Renal cortical epithelial cell (primary cell): ENCODE measurements around the gene ATP11A. TPM values are rescaled to one million over a fixed set of nuclear protein-coding genes. Genes with fewer than 3 reads are reported as not detected.
"Not testable (repeated sequence)": the region's sequence is repeated elsewhere in the genome, so short reads cannot be mapped to it uniquely, and the experiment has no call there.

Experiments
- DNase-seq: peaks from one replicate; pipeline ENCODE4 v3.0.0-alpha.2; 2011; ENCODE audit warnings: low read depth
- total RNA-seq: library from RNA; depleted of rRNA; stranded (reverse); fragments of >200 nt; gene quantifications from 2 replicates; pipeline ENCODE4 v1.2.3, GENCODE V29; 2014

ATP11A gene
- total RNA-seq, 1 donor from 2014 or later: 171 TPM

DNA sequence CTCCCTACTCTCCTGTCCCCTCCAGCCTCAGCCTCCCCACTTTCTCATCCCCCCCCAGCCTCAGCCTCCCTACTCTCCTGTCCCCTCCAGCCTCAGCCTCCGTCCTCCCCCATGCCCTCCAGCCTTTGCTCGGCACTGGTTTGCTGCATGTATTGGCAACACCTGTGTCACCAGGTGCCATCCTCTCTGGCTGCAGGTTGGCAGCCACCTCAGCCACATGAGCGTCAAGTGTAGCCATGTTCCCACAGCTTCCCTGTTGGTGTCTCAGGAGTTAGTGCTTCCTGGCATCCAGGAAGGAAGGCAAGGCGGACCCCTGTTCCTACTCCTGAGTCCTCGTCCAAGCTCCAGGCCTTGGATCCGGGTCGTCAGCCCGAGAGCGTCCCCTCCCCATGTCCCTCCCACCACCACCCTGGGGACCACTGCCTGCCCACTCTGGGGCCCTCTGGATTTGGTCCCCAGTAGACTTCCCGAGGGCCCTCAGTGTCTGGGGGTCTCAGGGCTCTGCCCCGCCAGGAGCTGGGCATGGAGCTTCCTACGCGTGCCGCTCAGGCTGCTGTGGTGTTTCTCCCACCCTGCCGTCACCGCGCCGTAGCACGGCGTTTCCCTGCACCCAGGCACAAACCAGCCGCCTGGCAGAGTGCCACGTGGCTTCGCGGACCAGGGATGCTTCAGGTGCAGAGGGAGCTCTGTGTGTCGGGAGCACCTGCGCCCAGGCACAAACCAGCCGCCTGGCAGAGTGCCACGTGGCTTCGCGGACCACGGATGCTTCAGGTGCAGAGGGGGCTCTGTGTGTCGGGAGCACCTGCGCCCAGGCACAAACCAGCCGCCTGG lies 150.8 kb downstream of the ATP11A start:
- DNase-seq: no peak

DNA sequence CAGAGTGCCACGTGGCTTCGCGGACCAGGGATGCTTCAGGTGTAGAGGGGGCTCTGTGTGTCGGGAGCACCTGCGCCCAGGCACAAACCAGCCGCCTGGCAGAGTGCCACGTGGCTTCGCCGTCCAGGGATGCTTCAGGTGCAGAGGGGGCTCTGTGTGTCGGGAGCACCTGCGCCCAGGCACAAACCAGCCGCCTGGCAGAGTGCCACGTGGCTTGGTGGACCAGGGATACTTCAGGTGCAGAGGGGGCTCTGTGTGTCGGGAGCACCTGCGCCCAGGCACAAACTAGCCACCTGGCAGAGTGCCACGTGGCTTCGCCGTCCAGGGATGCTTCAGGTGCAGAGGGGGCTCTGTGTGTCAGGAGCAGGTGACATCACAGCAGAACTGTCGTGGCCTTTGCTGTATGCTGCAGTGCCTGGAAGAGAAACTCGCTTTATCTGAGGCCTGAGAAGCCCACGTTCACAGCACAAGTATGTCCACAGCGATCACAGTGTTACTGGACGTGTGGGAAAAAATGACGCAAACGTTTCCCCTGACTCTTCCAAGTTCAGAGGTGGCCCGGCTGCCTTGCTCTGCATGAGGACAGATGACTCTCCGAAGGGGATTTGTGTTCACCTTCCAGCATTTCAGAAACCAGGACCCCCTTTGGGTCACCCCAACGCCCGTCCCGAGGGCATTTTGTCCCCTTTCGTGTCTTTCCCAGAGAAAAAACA lies 151.6 kb downstream of the ATP11A start:
- DNase-seq: not testable (repeated sequence)

DNA sequence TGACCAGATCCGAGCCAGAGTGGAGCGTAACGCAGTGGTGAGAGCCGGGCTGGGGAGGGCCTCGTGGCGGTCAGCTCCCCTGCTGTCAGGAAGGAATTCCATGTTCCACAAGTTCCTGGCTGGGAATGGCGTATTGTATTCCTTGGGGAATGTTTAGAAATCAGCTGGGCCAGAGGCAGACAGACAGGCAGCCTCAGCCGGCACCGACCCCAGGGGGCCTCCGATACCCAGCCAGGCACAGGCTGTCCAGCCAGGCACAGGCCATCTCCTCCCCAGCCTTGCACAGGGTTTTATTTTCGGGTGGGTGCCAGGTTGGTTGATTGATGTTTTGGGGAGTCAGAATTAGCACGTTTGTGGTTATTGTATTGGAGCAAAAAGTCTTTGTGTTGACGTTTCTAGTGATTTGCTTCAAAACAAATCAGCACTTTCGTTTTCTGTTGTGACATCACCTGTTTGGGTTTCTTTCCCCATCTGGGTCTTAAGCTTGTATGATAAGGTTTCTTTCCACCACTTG lies 152.6 kb downstream of the ATP11A start:
- peak; percentile 41 for DNase-seq

DNA sequence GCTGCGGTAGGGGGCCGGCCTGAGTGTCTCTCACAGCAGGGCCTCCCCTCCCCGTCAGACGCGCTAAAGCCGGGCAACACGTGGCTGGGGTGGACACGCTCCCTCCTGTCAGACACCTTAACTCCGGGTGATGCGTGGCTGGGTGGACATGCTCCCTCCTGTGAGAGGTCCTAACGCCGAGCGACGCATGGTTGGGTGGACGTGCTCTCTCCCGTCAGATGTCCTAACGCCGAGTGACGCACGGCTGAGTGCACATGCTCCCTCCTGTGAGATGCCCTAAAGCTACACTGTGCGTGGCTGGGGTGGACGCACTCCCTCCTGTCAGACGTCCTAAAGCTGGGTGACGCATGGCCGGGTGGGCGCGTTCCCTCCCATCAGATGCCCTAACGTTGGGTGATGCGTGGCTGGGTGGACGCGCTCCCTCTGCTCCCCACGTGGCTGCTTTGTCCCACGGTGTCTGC lies 153.1 kb downstream of the ATP11A start:
- no peak for DNase-seq

DNA sequence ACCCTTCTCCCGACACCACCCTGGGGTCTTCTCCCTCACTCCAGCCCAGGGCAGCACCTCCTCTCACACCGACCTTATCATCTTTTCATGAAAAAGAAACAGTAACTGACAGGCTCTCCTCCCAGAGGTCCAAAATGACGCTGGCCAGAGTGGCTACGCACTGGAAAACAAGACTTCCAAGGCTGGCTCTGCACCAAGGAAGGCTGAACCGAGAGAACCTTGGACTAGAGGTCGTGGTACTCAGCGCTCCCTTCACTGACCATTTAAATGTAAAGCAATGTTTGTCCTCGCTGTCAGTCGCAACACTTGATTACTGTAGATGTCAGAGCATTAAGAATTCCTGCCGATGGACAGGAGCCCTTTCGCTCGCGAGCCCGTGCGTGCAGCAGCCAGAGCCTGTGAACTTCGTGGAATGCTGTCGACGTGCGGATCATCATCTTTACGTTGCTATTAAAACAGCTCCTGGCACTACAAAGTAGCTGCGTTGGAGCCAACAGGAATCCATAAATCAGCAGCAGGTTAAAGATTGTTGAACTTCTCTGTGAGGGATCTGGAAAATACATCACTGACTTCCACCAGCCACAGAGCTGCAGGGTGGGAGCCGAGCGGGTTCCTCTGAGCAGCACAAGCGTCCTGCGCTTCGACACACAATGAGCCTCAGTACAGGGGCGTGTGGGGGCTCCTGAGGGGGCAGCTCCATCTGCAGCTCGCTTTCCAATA lies 153.7 kb downstream of the ATP11A start:
- no peak for DNase-seq

DNA sequence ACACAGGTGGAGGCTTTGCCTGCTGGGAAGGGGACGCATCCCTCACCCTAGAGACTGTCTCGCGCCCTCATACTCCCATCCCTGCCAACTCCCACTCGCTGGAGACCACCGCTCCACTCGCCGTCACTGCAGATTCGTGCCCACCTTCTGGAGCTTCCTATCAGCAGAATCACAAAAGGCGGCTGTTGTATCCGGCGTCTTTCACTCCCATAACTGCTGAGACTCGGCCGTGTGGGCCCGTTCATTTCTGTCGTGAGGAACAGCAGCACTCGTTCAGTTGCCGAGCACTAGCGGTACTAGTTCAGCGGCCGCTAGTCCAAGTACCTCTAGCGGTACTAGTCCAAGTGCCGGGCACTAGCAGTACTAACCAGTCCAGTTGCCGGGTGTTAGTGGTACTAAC lies 154.6 kb downstream of the ATP11A start:
- no peak for DNase-seq

DNA sequence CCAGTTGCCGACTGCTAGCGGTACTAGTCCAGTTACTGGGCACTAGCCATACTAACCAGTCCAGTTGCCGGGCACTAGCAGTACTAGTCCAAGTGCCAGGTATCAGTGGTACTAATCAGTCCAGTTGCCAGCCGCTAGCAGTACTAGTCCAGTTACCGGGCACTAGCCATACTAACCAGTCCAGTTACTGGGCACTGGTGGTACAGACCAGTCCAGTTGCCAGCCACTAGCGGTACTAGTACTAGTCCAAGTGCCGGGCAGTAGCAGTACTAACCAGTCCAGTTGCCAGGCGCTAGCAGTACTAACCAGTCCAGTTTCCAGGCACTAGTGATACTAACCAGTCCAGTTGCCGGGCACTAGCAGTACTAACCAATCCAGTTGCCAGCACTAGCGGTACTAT lies 155.0 kb downstream of the ATP11A start:
- DNase-seq: no peak

DNA sequence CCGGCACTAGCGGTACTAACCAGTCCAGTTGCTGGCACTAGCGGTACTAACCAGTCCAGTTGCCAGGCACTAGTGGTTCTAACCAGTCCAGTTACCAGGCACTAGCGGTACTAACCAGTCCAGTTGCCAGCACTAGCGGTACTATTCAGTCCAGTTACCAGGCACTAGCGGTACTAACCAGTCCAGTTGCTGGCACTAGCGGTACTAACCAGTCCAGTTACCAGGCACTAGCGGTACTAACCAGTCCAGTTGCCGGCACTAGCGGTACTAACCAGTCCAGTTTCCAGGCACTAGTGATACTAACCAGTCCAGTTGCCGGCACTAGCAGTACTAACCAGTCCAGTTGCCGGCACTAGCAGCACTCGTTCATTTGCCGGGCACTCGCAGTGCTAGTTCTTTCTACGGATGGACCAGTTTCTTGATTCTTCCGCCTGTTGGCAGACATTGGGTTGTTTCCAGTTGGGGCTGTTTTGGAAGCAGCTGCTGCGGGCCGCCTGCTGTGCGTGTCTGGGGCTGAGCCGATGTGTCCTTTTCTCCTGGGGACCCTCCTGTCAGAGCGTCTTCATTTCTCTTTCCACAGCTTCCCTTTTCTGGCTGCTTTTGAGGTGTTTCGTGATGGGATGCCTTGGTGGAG lies 155.8 kb downstream of the ATP11A start:
- DNase-seq: no peak

DNA sequence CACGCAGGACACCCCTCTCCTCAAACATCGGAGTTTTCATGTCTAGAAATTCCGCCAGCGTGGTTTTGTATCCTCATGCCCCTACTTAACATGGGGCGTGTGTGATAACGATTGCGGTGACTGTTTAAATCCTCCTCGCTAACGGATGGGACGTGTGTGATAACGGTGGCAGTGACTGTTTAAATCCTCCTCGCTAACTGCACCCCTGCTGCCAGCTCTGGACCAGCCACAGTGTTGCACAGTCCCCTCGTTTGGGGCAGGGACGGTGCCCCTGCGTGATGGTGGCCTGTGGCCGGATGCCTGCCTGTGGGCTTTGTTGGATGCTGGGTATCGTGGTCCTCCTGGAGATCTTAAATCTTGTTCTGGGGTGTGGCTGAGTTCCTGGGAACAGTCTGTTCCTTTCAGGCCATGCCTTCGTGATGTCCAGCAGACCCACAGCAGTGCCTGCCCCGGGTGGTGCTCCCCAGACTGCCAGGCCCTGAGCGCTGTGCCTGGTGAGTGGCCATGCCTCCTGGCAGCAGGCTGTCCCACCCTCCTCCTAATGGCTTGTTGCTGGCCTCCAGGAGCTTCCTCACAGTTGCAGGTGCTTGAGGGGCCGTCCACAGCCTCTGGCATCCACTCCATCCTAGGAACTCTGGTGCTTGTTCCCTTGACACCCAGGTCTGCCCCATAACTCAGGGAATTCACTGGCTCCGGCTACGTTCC lies 156.7 kb downstream of the ATP11A start:
- DNase-seq: no peak

DNA sequence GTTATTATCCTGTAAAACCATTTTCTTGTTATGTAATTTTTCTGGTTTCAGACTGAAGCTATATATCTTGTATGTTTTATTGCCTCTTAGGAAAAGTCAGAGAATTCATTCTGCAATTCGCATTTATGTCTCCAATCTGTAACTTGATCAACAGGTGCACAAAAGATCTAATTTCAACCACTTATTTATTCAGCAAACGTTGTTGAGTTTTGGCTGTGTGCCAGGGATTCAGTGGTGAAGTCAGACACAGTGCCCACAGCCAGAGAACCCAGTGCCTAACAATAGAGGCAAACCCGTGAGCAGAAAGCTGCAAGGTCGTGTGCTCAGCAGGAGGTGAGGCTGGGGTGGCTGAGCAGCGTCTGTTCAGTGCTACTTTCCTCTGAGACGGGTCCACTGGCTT lies 159.7 kb downstream of the ATP11A start:
- peak; percentile 25 for DNase-seq

DNA sequence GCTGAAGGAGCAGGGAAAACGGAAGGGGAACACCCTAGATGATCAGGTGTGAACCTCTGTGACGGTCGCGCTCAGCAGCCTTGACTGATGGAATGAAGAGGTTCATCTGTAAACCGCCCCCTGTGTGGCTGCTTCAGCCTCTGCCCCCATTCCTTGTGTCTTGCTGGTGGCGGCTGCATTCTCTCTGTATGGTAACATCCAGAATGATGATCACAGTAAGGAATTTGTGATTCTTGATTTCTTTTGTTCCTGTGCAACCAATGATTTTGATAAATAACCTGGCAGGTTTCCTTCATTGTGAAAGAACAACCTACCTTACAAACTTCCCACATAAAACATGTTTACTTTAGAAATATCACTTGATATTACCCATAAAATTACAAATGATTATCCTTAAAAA lies 160.4 kb downstream of the ATP11A start:
- DNase-seq: peak; percentile 41

DNA sequence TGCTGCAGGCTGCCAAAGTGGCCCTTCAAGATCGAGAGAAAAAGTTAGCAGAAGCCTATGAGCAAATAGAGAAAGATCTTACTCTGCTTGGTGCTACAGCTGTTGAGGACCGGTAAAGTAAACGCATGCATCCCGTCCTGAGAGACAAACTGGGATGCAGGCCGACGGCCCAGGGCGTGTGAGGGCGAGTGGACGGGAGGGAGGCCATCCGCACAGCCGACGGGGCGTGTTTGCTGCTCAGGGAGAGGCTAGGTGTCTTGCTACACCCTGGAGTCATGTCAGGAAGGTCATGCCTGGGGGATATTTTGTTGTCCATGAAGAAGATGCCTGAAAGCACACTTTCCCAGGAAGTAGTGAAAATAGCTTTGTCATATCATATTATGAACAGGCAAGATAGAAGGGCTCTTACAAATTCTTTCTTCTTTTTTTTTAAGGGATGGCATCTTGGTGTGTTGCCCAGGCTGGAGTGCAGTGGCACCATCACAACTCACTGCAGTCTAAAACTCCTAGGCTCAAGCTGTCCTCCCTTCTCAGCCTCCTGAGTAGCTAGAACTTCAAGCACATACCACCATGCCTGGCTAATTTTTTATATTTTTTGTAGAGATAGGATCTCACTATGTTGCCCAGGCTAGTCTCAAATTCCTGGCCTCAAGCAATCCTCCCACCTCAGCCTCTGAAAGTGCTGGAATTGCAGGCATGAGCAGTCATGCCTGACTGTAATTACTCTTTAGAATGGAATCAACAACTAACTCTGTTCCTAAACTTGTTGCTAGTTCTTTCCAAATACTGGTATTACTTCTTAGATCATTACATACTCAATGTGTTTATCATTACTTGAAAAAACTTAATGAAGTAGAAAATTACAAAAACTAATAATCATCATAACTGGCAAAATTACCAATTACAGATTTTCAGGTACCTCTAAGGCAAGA lies 161.5 kb downstream of the ATP11A start:
- no peak for DNase-seq

DNA sequence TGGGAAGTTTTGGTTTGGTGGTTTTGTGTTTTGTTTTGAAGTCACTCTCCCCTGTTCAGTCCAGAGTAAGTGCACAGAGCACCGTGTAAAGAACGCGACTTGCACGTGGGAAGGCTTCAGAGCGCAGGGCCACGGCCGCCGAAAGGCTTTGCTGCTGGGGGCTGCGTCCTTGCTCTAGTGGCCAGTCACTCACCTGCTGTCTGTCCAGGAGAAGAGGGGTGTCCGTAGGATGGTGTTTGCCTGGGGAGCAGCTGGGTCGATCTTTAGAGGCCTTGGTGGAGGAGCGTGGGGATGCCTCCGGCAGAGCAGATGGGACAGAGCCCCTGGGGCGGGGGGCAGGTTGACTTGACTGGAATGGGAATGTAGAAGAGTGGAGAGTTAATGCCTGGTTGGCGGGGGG lies 162.6 kb downstream of the ATP11A start:
- DNase-seq: no peak

DNA sequence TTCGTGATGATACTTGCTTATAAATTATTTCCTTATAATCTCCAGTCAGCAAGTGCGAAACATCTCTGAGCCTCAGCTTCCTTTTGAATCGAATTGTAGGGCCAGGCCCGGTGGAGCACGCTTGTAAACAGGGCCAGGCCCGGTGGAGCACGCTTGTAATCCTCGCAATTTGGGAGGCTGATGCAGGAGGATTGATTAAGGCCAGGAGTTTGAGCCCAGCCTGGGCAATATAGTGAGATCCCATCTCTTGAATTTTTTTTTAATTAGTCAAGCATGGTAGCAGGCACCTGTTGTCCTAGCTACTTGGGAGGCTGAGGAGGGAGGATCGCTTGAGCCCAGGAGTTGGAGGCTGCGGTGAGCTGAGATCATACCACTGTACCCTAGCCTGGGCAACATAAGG lies 163.0 kb downstream of the ATP11A start:
- no peak for DNase-seq

DNA sequence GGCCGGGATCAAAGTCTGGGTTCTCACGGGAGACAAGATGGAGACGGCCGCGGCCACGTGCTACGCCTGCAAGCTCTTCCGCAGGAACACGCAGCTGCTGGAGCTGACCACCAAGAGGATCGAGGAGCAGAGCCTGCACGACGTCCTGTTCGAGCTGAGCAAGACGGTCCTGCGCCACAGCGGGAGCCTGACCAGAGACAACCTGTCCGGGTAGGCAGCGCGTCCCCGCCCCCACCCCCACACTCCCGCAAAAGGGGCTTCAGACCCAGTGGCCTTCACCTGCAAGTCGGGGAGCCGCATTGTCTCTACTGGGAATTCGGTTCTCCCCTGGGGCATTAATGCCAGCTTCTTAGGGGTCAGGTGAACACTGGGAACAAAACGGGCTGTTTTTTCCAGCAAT lies 164.5 kb downstream of the ATP11A start:
- no peak for DNase-seq

DNA sequence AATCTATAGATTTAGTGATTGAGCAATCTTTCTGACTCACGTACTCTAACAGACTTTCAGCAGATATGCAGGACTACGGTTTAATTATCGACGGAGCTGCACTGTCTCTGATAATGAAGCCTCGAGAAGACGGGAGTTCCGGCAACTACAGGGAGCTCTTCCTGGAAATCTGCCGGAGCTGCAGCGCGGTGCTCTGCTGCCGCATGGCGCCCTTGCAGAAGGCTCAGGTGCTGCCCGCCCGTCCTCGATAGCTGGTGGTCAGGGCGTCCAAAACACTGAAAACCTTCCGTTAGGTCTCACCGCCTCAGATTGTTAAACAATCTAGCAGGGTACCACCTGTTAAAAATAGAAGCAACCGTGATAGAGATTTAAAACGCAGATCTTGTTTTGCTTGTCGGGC lies 166.0 kb downstream of the ATP11A start:
- no peak for DNase-seq

DNA sequence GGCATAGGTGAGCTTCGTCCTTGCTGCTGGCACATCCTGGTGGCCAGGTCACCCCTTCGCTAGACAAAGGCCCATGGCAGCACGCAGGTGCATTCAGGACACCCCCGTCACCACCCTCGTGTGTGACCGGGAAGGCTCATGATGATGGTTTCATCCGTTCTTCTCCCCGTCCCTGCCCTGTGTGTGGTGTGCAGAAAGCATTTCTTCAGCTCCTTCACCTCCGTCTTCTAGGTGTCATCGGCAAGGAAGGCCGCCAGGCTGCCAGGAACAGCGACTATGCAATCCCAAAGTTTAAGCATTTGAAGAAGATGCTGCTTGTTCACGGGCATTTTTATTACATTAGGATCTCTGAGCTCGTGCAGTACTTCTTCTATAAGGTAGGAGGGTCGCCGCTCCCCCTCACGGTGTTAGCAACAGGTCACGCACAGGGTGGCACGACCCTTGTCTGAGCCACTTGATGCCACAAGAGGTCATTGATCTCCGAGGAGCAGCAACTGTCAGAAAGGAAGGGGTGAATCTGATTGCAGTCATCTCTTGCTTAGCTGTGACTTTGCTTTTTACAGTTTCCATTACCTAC lies 168.2 kb downstream of the ATP11A start:
- no peak for DNase-seq

DNA sequence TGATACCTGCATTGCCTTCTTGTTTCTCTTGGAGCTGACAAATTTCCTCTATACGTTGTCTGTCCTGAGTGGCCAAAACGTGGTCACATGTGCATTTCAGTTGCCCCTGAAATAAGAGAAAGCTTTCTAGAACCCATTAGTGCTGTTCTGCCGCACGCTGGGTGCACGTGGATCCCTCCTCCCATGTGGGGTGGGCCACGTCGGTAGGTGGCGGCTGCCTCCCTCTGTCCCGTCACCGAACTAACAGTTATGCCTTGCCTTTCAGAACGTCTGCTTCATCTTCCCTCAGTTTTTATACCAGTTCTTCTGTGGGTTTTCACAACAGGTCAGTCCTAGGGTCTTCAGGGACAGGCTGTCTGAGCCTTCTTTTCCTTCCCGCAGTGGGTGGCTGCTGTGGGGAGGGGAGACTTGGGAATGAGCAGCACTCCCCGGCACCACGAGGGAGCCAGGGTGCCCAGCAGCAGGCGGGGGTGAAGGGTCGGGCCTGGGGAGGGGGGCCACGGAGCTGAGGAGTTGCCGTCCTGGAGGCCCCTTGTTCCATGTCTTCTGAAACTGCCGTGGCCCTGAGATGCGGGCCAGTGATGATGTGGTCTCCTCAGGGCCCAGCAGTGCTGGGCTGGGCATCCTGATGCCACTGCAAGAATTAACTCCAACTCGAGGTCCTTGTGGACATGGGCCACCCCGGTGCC lies 169.4 kb downstream of the ATP11A start:
- no peak for DNase-seq

DNA sequence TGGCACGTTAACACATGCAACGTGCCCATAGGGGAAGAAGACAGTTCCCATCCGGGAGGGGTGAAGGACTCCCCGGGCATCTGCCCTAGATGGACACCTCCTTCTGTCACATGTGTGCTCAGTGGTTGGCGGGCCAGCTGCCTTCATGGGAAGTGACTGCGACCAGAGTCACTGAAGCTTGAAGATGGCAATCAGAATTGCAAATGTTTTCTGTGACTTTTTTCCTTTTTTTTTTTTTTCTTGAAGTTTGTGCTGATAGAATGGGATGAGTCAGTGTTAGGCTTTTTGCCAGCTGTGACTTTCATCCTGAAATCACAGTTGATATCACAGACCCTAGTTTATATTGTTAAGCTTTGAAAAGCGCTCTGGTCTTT lies 170.0 kb downstream of the ATP11A start:
- DNase-seq: peak; percentile 90
